Esophagus squamous epithelium (tissue), 4 donors: ENCODE results near the gene FBP1.

Experiments used
- POLR2A ChIP-seq, 4 donors: fragments of 450-650 bp; IDR thresholded peaks; one replicate each; pipeline ENCODE4 v1.6.1; 2017; ENCODE audit warnings: antibody characterized with exemption in 4 of 4, mild to moderate bottlenecking in 4 of 4, moderate library complexity in 3 of 4
- TF ChIP-seq, protein P1 (sequence below), 6 experiments: fragments of 450-650 bp in 4 of 6; fragments of 200-600 bp in 2 of 6; sonication (generic) in 2 of 6; IDR thresholded peaks; one replicate each; pipeline ENCODE4 v1.5.1; 2016 to 2019; ENCODE audit warnings: antibody characterized with exemption in 6 of 6, mild to moderate bottlenecking in 4 of 6, moderate library complexity in 4 of 6

- TF ChIP-seq, protein P1, sequence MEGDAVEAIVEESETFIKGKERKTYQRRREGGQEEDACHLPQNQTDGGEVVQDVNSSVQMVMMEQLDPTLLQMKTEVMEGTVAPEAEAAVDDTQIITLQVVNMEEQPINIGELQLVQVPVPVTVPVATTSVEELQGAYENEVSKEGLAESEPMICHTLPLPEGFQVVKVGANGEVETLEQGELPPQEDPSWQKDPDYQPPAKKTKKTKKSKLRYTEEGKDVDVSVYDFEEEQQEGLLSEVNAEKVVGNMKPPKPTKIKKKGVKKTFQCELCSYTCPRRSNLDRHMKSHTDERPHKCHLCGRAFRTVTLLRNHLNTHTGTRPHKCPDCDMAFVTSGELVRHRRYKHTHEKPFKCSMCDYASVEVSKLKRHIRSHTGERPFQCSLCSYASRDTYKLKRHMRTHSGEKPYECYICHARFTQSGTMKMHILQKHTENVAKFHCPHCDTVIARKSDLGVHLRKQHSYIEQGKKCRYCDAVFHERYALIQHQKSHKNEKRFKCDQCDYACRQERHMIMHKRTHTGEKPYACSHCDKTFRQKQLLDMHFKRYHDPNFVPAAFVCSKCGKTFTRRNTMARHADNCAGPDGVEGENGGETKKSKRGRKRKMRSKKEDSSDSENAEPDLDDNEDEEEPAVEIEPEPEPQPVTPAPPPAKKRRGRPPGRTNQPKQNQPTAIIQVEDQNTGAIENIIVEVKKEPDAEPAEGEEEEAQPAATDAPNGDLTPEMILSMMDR (IDR thresholded peaks at IDR 0.05), result no peak
- TF ChIP-seq POLR2A (IDR thresholded peaks at IDR 0.05), result peak in 1 of 4 donors; percentile 45
Measured at GRCh38 chr9:94656200-94656599, 16.9 kb upstream of the FBP1 start.
